Caco-2 (cell line): ENCODE data around the gene HNMT. TPM values are rescaled to one million over a fixed set of nuclear protein-coding genes. Genes with fewer than 3 reads are reported as not detected.

ENCODE experiments used
- BruUV-seq: library from RNA; stranded (reverse); fragments of 400-500 nt; replicated peaks from 2 replicates; lab custom pipeline; 2021; lab: Mats Ljungman, UMichigan
- CTCF ChIA-PET: fragments of 300-600 bp; sonication (Branson Sonifier 250); formaldehyde crosslinking; loops from one replicate; lab custom pipeline; 2022; ENCODE audit warnings: antibody characterized with exemption; lab: Charles Lee
- POLR2A ChIA-PET: fragments of 300-600 bp; sonication (Branson Sonifier 250); formaldehyde crosslinking; loops from one replicate; lab custom pipeline; 2022; ENCODE audit warnings: antibody characterized with exemption; lab: Charles Lee
- DNase-seq, 2 experiments: peaks; one replicate each; pipeline versions ENCODE4 v3.0.0 to v3.0.0-alpha.2; 2020 to 2022
- H3K27me3 ChIP-seq: replicated peaks from 2 replicates; pipeline ENCODE4 v1.6.0; 2011; ENCODE audit warnings: low read length; ENCODE audit not compliant: control insufficient read depth, insufficient read depth
- H3K36me3 ChIP-seq: 2 replicates; pipeline ENCODE4 v1.5.1; 2011; ENCODE audit warnings: low read length; ENCODE audit not compliant: control insufficient read depth, insufficient read depth
- H3K4me1 ChIP-seq: fragments of 250-450 bp; sonication (Bioruptor Pico); 2 replicates; pipeline ENCODE4 v1.5.1; 2020; ENCODE audit warnings: mild to moderate bottlenecking
- H3K4me3 ChIP-seq: 2 replicates; pipeline ENCODE4 v1.5.1; 2011; ENCODE audit warnings: low read depth, mild to moderate bottlenecking, control low read depth, low read length
- H3K9me3 ChIP-seq: fragments of 250-450 bp; sonication (Bioruptor Pico); 2 replicates; pipeline ENCODE4 v1.5.1; 2020; ENCODE audit warnings: mild to moderate bottlenecking, moderate library complexity
- H3K27ac Mint-ChIP-seq: one replicate; pipeline ENCODE4 v1.8.0; 2022; ENCODE audit warnings: mixed read lengths; ENCODE audit not compliant: unreplicated experiment
- H3K27me3 Mint-ChIP-seq: one replicate; pipeline ENCODE4 v1.8.0; 2022; ENCODE audit warnings: mixed read lengths; ENCODE audit not compliant: insufficient read depth, unreplicated experiment
- H3K36me3 Mint-ChIP-seq: one replicate; pipeline ENCODE4 v1.8.0; 2022; ENCODE audit warnings: mild to moderate bottlenecking, mixed read lengths; ENCODE audit not compliant: insufficient read depth, unreplicated experiment
- H3K4me1 Mint-ChIP-seq: one replicate; pipeline ENCODE4 v1.8.0; 2022; ENCODE audit warnings: low read depth, mixed read lengths; ENCODE audit not compliant: unreplicated experiment
- H3K4me3 Mint-ChIP-seq: one replicate; pipeline ENCODE4 v1.8.0; 2022; ENCODE audit warnings: mild to moderate bottlenecking, moderate library complexity, mixed read lengths; ENCODE audit not compliant: unreplicated experiment
- H3K9me3 Mint-ChIP-seq: one replicate; pipeline ENCODE4 v1.8.0; 2022; ENCODE audit warnings: mixed read lengths; ENCODE audit not compliant: unreplicated experiment
- intact Hi-C: fragments of 100-400 bp; cut with micrococcal nuclease; formaldehyde crosslinking; loops from one replicate; pipeline ENCODE4 v1.10.0; 2022; ENCODE audit not compliant: unreplicated experiment
- total RNA-seq: library from RNA; stranded (reverse); gene quantifications from 2 replicates; pipeline ENCODE4 v1.2.3, GENCODE V29; 2022
- TF ChIP-seq, protein P1 (sequence below), 2 experiments: fragments of 200-600 bp in 1 of 2; IDR thresholded peaks; 1 replicate in 1 of 2; 2 replicates in 1 of 2; pipeline versions ENCODE4 v1.5.1 to v1.8.0; 2011 to 2022; ENCODE audit warnings: antibody characterized with exemption in 1 of 2, control low read depth in 1 of 2, inconsistent platforms in 1 of 2, low read depth in 1 of 2, low read length in 1 of 2, mild to moderate bottlenecking in 1 of 2, moderate library complexity in 1 of 2; ENCODE audit not compliant: insufficient read depth in 1 of 2, severe bottlenecking in 1 of 2, unreplicated experiment in 1 of 2

The HNMT gene
- total RNA-seq, 1 experiment from 2014 or later = 42.8 TPM

DNA sequence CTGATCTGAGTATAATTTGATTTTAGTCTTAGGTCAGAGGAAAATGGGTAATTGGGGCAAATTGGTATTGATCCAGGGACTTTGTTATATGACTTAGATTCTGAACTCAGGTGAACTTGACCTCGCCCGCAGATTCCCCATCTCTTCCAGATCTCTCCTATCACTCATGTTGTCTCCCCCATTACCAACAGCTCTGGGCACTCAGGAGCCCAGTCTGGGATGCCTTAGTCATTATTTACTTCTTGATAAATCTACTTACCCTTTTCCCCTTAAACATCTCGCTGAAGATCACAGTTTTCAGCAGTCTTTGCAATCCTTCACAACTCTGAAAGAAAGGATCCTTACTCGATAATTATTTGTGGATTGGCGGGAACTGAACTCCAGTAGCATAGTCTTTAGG, 19.6 kb upstream of the HNMT start:
- DNase-seq = no peak
- H3K36me3 Mint-ChIP-seq = no peaks in the 10 kb centered on the region
- no peak overlapping the region for H3K4me3 Mint-ChIP-seq
- Histone ChIP-seq H3K36me3 (no peaks in the 10 kb centered on the region), H3K4me1 (peaks cover 37% of the 10 kb centered on the region), H3K9me3 (no peaks in the 10 kb centered on the region), H3K4me3 (no peak overlapping the region), H3K27me3 (no peaks in the 10 kb centered on the region)
- ChIA-PET POLR2A (no interaction called here), CTCF (interaction anchor here (1.4 kb wide), 1 partner anchor 16 kb away, joined by 3 read pairs; no protein-coding TSS in a partner anchor)
- no peaks in the 10 kb centered on the region for H3K9me3 Mint-ChIP-seq
- no TSS peak for BruUV-seq
- TF ChIP-seq, protein P1, sequence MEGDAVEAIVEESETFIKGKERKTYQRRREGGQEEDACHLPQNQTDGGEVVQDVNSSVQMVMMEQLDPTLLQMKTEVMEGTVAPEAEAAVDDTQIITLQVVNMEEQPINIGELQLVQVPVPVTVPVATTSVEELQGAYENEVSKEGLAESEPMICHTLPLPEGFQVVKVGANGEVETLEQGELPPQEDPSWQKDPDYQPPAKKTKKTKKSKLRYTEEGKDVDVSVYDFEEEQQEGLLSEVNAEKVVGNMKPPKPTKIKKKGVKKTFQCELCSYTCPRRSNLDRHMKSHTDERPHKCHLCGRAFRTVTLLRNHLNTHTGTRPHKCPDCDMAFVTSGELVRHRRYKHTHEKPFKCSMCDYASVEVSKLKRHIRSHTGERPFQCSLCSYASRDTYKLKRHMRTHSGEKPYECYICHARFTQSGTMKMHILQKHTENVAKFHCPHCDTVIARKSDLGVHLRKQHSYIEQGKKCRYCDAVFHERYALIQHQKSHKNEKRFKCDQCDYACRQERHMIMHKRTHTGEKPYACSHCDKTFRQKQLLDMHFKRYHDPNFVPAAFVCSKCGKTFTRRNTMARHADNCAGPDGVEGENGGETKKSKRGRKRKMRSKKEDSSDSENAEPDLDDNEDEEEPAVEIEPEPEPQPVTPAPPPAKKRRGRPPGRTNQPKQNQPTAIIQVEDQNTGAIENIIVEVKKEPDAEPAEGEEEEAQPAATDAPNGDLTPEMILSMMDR (IDR thresholded peaks at IDR 0.05; ENCODE audit: insufficient read depth in 1 of 2, low read depth in 1 of 2, low read length in 1 of 2, severe bottlenecking in 1 of 2, unreplicated experiment in 1 of 2) = no peak
- no peak overlapping the region for H3K27ac Mint-ChIP-seq
- H3K4me1 Mint-ChIP-seq = peaks cover 46% of the 10 kb centered on the region
- H3K27me3 Mint-ChIP-seq = no peaks in the 10 kb centered on the region
- intact Hi-C loops = loop anchor here (10.0 kb wide), 1 partner anchor 330 kb away; no protein-coding TSS in a partner anchor

DNA sequence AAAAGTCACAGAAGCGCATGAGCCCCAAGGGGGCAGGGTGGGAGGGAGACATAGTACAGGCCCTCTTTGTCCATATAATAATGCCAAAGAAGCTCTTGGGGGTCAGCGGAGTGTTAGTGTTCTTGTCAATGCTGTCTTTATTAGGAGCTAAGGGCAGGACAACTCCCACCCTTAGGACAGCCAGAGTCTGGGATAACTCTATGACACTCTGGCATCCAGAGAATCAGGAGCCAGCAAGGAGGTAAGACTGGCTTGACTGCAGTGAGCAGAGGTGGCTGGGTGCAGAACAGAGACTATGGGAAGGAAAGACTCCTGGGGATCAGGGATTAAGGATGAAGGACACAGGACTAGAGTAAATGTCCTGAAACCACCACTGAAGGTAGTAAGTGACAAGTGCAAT, 19.0 kb upstream of the HNMT start:
- Histone ChIP-seq H3K4me1 (peaks cover 34% of the 10 kb centered on the region), H3K4me3 (no peak overlapping the region), H3K36me3 (no peaks in the 10 kb centered on the region), H3K27me3 (no peaks in the 10 kb centered on the region), H3K9me3 (no peaks in the 10 kb centered on the region)
- TF ChIP-seq, protein P1 (IDR thresholded peaks at IDR 0.05; ENCODE audit: insufficient read depth in 1 of 2, low read depth in 1 of 2, low read length in 1 of 2, severe bottlenecking in 1 of 2, unreplicated experiment in 1 of 2) = no peak
- Mint-ChIP-seq H3K36me3 (no peaks in the 10 kb centered on the region), H3K4me3 (no peak overlapping the region), H3K9me3 (no peaks in the 10 kb centered on the region), H3K4me1 (peaks cover 41% of the 10 kb centered on the region), H3K27me3 (no peaks in the 10 kb centered on the region), H3K27ac (no peak overlapping the region)
- ChIA-PET POLR2A (no interaction called here), CTCF (interaction anchor here (1.4 kb wide), 1 partner anchor 17 kb away, joined by 3 read pairs; no protein-coding TSS in a partner anchor)
- DNase-seq = no peak
- intact Hi-C loops = loop anchor here (10.0 kb wide), 1 partner anchor 330 kb away; no protein-coding TSS in a partner anchor
- BruUV-seq = no TSS peak

DNA sequence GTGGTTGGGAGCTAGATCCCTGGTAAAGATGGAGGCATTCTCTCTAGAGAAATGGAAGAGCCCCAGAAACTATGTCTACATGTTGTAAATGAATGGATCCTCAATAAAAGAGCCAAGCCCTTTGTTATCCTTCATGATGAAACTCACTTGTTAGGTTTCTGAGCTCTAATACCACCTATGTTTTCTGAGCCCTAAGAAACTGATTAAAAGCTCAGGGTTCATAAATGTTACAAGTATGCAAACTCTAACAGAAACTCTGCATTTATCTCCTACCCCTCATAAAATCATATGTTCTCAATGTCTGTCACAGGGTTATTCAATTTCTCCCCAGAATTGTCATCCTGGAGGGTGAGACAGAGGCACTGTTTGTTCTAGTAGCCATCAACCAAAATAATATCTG, 18.0 kb upstream of the HNMT start:
- intact Hi-C loops = loop anchor here (2.0 to 10.0 kb wide), 2 partner anchors 17 to 329 kb away; no protein-coding TSS in a partner anchor

More for the DNA sequence above, 18.0 kb upstream of the HNMT start:
- H3K36me3 ChIP-seq = no peaks in the 10 kb centered on the region
- H3K27me3 ChIP-seq = no peaks in the 10 kb centered on the region
- ChIA-PET CTCF (no interaction called here), POLR2A (no interaction called here)
- no peak overlapping the region for H3K27ac Mint-ChIP-seq
- H3K36me3 Mint-ChIP-seq = no peaks in the 10 kb centered on the region
- no peaks in the 10 kb centered on the region for H3K9me3 ChIP-seq
- peaks cover 26% of the 10 kb centered on the region for H3K4me1 ChIP-seq
- no peak overlapping the region for H3K4me3 Mint-ChIP-seq
- no peak for DNase-seq
- no peaks in the 10 kb centered on the region for H3K9me3 Mint-ChIP-seq
- no peaks in the 10 kb centered on the region for H3K27me3 Mint-ChIP-seq
- BruUV-seq = no TSS peak
- H3K4me3 ChIP-seq = no peak overlapping the region
- H3K4me1 Mint-ChIP-seq = peaks cover 35% of the 10 kb centered on the region
- TF ChIP-seq, protein P1 (IDR thresholded peaks at IDR 0.05; ENCODE audit: insufficient read depth in 1 of 2, low read depth in 1 of 2, low read length in 1 of 2, severe bottlenecking in 1 of 2, unreplicated experiment in 1 of 2) = no peak
